Measurements from ENCODE around the gene RNU1-2.
"Not testable (repeated sequence)": the region's sequence is repeated elsewhere in the genome, so short reads cannot be mapped to it uniquely, and the experiment has no call there.

DNA sequence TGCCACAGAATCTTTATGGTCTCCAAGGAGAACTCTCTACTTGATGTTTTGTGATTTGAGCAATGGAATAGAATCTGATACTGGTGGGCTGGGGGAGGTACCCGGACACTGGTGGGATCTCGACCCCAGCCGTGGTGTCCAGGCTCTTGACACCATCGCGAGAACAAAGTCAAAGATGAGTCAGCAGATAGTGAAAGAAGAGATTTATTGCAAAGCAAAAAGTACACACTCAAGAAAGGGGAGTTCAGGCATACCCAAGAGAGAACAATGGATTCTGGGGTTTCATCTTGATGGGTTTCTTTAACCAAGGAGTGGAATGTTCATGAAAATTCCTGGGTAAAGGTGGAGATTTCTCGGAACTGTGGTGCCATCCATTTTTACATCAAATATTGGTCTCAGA, 1.4 kb upstream of the RNU1-2 start:
- not testable (repeated sequence) for TF ChIP-seq POLR2A, POLR2AphosphoS5, TAF1, POU2F2 (IDR thresholded peaks at IDR 0.05; ENCODE audit: low read depth, low read length)

All from GM12891 (cell line).